ENCODE measurements around the gene SLCO3A1. TPM values are rescaled to one million over a fixed set of nuclear protein-coding genes. Genes with fewer than 3 reads are reported as not detected.

Gene SLCO3A1
- total RNA-seq, 4 donors from 2014 or later = 23.1 to 62.8 (median 35.1) TPM

- DNase-seq (ENCODE audit: low spot score in 2 of 2) = peak in 1 of 2 donors; percentile 31
- intact Hi-C loops (cut with DNase I; ENCODE audit: low total_unique reads) = no loop called here
- TF ChIP-seq POLR2A (IDR thresholded peaks at IDR 0.05) (no peak), CTCF (IDR thresholded peaks at IDR 0.05) (no peak)
- H3K4me3 ChIP-seq (ENCODE audit: low read depth, poor library complexity, severe bottlenecking) = no peak overlapping the region
- 74 to 80% methylated on average over 6 of the region's 6 CpGs for WGBS, 2 donors
Observed at GRCh38 chr15:91870876-91871537, 17.5 kb downstream of the SLCO3A1 start.

- no peak for TF ChIP-seq POLR2A (IDR thresholded peaks at IDR 0.05)
- no peak for TF ChIP-seq CTCF (IDR thresholded peaks at IDR 0.05)
- 84 to 91% methylated on average over 5 of the region's 5 CpGs for WGBS, 2 donors
- peak in 1 of 2 donors; percentile 49 for DNase-seq (ENCODE audit: low spot score in 2 of 2)
- no peak overlapping the region for H3K4me3 ChIP-seq (ENCODE audit: low read depth, poor library complexity, severe bottlenecking)
- intact Hi-C loops (cut with DNase I; ENCODE audit: low total_unique reads) = no loop called here
Observed at GRCh38 chr15:91871837-91872236, 18.3 kb downstream of the SLCO3A1 start.

GRCh38 chr15:91872356-91873137 is 19.0 kb downstream of the SLCO3A1 start:
- WGBS, 2 donors = 59 to 60% methylated on average over 15 of the region's 15 CpGs
- peak in 1 of 2 donors; percentile 52 for DNase-seq (ENCODE audit: low spot score in 2 of 2)
- H3K4me3 ChIP-seq (ENCODE audit: low read depth, poor library complexity, severe bottlenecking) = no peak overlapping the region
- TF ChIP-seq CTCF (IDR thresholded peaks at IDR 0.05) = no peak
- no peak for TF ChIP-seq POLR2A (IDR thresholded peaks at IDR 0.05)
- intact Hi-C loops (cut with DNase I; ENCODE audit: low total_unique reads) = no loop called here

GRCh38 chr15:91873138-91873536 is 19.6 kb downstream of the SLCO3A1 start:
- H3K4me3 ChIP-seq (ENCODE audit: low read depth, poor library complexity, severe bottlenecking) = no peak overlapping the region
- intact Hi-C loops (cut with DNase I; ENCODE audit: low total_unique reads) = no loop called here
- TF ChIP-seq POLR2A (IDR thresholded peaks at IDR 0.05) = no peak
- WGBS, 2 donors = 50 to 52% methylated on average over 3 of the region's 3 CpGs
- DNase-seq (ENCODE audit: low spot score in 2 of 2) = no peak

- TF ChIP-seq CTCF (IDR thresholded peaks at IDR 0.05) = no peak
- intact Hi-C loops (cut with DNase I; ENCODE audit: low total_unique reads) = no loop called here
- H3K4me3 ChIP-seq (ENCODE audit: low read depth, poor library complexity, severe bottlenecking) = no peak overlapping the region
- 71 to 88% methylated on average over 3 of the region's 3 CpGs for WGBS, 2 donors
- peak in 1 of 2 donors; percentile 12 for DNase-seq (ENCODE audit: low spot score in 2 of 2)
Observed at GRCh38 chr15:91874171-91874570, 20.7 kb downstream of the SLCO3A1 start.

- TF ChIP-seq CTCF (IDR thresholded peaks at IDR 0.05) (no peak), POLR2A (IDR thresholded peaks at IDR 0.05) (no peak)
- H3K4me3 ChIP-seq (ENCODE audit: low read depth, poor library complexity, severe bottlenecking) = no peak overlapping the region
- peak in 1 of 2 donors; percentile 67 for DNase-seq (ENCODE audit: low spot score in 2 of 2)
- intact Hi-C loops (cut with DNase I; ENCODE audit: low total_unique reads) = no loop called here
- WGBS, 2 donors = 94% methylated on average over 9 of the region's 9 CpGs
Observed at GRCh38 chr15:91874992-91875660, 21.6 kb downstream of the SLCO3A1 start.
